ENCODE measurements around the gene MYL4.
"Not testable (repeated sequence)": the region's sequence is repeated elsewhere in the genome, so short reads cannot be mapped to it uniquely, and the experiment has no call there.

The MYL4 gene

DNA sequence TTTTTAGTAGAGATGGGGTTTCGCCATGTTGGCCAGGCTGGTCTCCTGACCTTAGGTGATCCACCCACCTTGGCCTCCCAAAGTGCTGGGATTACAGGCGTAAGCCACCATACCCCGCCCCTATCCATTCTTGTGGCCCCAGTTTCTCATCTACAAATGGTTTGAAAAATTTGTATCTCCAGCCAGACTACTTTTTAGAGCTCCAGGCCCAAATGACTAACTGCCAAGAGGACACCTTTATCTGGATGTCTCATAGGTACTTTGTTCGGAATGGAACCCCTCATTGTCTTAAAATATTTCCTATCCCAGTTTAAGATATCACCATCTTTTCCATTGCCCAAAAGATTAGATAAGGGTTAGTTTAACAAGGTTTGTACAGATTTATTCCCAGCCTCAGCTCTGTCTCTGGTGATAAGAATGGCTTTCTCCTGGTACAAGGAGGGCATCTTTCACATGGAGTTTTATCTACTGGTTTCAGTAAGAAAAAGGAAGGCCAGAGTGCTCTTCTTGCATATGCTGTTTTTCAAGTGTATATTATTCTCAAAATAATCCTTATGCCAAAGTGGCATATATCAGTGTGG lies 15.1 kb upstream of the MYL4 start:
- no peak for DNase-seq

DNA sequence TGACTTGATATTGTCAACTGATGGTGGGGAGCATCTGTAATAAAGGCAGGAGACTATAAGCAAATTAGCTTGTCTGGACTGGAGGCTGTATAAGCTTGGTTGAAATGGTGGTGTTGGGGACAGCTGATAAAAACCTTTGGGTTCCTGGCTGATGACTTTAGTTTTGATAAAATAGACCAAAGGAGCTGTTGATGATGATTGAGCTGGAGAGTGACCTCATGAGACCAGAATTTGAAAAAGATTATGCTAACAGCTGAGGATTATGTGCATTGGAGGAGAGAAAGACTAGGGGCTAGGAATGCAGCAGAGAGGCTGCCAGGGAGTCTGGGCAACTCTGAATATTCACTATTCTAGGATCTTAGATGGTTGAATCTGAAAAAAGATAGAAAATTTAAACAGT lies 11.3 kb upstream of the MYL4 start:
- no peak for DNase-seq

GRCh38 chr17:47199627-47200324 lies 9.4 kb upstream of the MYL4 start:
- DNase-seq = peak; percentile 62

DNA sequence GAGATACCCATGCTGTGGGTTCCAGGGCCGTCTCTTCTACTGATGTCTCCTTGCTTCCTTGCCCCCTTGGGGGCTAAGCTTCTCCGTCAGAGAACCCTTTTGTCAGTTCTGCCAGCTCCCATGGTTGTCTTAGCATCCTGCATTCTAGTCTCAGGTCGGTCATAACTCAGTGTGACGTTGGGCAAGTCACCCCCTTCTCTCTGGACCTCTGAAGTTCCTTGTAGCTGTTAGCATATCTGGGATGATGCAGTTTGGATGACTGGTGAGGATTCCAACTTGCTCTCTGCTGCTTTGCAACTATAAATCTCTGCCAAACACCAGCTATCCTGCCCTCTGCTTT lies 8.9 kb upstream of the MYL4 start:
- DNase-seq = no peak

DNA sequence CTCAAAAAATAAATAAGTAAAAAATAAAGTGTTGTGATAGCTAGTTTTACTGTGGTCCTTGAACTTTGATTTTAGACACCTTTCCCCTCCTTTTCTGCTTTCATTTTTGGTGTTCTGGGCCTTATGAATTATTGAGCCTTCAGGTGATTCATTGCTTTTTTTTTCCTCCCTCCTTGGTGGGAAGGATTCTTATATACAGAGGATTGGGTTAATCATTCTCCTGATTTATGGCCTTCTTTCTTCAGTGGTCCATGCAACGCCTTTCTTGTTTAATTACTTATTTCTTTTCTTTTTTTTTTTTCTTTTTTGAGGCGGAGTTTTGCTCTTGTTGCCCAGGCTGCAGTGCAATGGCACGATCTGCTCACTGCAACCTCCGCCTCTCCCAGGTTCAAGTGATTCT lies 8.0 kb upstream of the MYL4 start:
- DNase-seq = no peak

DNA sequence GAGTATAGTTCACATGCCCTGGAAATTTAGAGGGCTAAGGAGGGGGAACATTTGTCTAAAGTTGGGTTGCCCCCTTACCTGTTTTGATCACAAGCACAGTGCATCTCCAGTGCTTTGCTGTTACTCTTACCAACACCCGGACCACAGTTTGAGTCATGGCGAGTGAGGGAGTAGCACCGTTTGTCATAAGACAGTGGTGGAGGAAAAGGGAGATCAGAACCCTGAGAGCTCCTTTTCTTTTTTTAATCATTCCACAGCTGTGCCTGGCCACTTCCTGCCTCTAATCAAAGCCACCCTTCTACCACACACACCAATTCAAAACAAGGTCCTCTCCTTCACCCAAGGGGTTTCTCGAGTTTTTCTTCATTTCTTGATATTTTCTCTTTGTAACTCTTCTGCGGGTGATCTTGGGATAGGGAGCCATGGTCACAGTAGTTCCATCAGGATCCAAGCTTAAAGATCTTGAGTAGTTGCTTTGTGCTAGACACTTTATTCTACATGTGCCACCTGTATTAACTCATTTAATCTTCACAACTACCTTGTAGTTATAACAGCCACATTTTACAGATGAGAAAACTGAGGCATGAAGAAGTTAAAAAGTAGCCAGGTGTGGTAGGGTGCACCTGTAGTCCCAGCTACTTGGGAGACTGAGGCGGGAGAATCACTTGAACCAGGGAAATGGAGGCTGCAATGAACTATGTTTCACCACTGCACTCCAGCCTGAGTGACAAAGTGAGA lies 5.0 kb upstream of the MYL4 start:
- no peak for DNase-seq

DNA sequence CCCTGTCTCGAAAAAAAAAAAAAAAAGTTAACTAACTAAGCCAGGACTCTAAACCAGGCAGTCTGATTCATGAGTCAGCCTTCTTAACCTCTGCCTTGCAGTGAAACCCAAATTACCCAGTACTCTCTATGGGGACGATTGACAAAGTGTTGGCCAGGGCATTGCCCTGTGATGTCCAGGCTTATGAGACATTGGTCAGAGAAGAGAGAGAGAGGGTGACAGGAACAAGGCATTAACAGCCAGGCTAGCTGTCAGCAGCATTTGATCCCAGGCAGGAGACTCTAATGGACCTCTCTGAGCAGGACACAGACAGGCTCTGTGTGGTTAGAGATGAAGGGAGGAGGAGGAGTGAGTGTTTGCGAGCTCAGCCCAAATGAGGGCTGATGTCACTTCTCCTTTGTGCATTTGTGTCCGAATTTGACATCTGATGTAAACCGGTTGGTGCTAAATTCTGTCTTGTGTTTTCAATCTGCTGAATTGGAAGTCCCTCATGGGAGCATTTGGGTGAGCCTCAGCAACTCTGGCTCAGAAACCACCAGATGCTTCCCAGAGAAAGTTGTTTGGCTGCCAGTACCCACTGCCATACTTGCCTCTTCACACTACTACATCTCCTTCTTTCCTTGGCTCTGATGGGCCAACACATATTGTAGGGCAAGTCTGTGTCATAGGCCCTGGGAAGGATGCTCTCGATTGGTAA lies 4.3 kb upstream of the MYL4 start:
- no peak for DNase-seq

DNA sequence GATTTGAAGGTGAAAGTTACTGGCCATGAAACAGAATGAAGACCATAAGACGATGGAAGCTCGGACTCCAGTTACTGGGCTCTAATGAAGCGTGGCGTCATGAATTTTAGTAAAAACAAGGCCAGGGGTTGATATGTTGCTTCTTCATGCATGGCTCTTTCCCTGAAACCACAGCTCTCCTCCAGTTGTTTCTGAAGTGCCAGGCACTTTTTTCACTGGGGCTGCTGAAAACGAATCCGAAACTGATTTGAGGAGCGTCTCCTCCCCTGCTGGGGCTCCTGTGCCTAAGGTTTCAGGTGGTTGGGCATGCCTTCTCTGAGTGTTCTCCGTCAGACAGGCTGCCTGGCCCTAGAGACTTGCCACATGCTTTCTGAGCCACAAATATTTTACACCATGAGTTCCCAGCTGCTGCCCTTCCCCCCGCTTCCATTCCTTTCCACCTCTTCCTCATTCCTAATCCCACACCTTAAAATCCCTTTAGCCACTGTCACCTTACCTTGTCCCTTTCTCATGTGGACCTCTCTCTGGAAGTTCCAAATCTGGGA lies 3.7 kb upstream of the MYL4 start:
- no peak for DNase-seq

- DNase-seq = no peak
These were observed 1.7 kb upstream of the MYL4 start for GRCh38 chr17:47207143-47208067.

DNA sequence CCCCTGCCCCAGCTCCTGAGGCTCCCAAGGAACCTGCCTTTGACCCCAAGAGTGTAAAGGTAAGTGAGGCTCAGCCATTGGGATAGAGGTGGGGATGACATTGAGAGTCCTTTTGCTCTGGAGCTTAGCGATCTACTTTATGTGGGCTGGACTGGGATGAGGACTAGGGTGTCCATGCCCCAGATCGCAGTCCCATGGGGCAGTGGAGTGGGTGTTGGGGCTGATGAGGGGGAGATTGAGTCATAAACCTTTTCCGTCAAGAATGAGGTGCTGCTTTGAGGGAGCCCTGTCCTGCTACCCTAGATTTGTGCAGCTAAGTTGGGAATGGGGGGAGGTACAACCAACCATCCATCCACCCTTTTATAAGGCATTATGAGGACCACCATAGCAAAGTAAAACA lies 351 bp downstream of the MYL4 start:
- no peak for DNase-seq

DNA sequence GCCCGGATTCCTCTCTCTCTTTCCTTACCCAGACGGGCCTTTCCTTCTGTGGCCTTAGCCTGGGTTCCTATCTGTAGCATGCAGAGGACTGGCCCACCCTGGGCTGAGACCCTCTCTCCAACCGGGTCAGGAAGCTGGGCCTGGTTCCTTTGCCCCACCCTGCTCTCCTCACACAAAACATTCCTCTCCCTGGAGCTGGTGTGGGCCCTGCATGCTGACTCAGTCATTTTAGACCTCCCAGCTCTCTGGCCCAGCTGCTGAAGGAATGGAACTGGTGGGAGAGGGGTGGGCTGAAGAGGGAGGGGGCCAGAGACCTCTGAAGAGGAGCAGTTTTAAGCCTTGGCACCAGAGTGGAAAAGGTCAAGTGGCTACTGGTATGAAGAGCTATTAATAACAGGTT lies 957 bp downstream of the MYL4 start:
- DNase-seq = no peak

DNA sequence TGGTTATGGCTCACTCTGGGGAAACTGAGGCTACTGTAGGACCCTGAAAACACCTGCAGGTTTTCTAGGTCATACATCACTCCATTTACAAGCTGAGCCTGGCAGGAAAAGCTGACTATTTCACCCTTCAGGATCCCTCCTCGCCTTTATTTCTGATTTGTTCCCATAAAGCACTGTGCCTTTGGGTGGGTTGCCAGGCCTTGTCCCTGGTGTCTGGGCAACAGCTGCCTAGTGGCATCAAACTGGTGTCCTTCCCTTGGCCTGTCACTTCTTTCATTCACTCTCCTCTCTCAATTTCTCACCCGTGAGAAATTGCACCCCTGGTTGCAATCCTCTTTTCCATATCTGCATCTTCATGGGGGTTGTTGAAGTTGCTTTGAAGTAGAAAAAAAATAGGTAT lies 1.6 kb downstream of the MYL4 start:
- DNase-seq = no peak

- DNase-seq = no peak
These were observed 3.3 kb downstream of the MYL4 start for GRCh38 chr17:47212458-47212857.

DNA sequence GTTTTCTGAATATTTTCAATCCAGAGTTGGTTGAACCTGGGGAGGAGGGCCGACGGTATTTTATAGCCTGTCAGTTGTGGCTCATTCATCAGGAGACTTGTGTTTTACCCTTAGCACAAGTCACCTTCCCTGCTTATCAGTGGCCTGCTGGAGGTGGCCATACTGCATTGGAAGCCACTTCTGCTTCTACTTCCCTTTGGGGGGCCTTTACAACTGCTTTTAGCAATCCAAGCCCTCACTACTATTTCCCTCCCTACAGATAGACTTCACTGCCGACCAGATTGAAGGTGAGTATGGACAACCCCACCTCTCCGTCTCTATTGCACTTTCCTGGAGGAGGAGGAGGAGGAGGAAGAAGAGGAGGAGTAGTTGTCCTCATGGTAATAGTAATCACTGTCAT lies 4.4 kb downstream of the MYL4 start:
- DNase-seq = no peak

DNA sequence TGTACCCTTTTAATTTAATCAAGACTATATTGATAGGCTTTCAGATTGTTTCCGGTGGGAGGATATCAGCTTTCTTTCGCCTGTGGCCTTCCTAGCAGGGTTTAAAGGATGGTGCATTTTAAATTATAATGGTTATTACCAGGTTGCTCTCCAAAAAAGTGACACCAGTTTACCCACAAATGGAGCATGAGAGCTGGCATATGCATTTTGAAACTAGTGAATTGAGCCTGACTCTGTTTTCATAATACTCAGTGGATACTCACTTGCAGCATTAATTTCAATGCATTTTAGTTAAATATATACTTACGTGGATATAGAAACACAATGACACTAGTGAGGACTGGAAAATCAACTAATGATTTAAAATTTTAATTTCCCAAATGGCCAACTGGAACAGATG lies 5.8 kb downstream of the MYL4 start:
- no peak for DNase-seq

GRCh38 chr17:47216821-47217220 lies 7.7 kb downstream of the MYL4 start:
- DNase-seq = not testable (repeated sequence)

- DNase-seq = not testable (repeated sequence)
These were observed 8.1 kb downstream of the MYL4 start for GRCh38 chr17:47217279-47217678.

DNA sequence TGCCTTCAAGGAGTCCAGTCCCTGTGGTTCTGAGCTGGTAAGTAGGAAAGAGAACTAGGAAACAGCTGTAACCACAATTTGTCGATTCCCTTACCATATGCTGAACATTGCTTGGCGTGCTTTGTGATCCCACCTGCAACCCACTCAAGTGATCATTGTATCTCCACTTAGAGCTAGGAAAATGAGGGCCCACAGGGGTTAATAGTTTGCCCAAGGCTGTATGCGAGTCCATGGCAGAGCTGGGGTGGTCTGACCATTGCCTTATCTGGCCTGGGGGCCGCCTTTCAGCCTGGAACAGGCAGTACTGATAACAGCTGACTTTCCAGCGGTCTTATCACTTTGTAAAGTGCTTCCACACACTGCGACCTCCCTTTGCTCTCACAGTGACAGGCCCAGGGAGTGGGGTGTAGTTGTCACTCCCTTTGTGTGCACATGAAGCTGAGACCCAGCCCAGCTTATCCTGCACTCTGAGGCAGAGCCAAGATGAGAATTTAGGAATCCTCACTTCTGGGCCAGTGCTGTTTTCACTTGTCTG lies 9.8 kb downstream of the MYL4 start:
- DNase-seq = peak; percentile 34

DNA sequence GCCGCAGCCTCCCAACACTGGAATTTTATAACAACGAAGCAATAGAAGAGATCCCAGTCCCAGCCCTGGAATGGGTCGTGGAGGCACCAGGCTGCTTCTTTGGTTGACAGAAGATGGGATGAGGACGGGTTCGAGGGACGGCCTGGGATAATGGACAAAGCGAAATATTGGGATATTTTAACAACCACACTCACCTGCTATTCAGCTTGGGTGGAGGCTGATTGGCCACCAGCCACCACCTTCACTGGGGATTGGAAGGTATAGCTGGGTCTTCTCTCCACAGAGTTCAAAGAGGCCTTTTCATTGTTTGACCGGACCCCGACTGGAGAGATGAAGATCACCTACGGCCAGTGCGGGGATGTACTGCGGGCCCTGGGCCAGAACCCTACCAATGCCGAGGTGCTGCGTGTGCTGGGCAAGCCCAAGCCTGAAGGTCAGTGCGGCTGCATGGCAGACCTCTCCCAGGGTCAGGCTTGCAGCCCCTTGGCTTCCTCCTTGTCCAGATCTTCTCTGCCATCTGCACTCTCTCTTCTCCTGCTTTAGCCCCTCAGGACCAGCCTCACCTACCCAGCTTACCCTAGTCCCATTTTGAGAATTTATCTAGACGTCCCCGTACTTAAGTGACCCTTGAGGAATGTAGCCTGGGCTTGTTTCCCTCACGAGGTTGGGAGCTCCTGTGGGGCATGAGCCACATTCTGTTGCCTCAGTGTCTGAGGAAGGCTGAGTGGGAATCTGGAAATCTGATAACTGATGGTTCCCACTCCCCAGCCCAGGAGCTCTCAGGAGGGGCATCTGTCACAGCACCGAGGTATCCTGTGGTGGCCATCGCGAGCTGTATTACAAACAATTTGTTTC lies 10.7 kb downstream of the MYL4 start:
- DNase-seq = no peak

- peak; percentile 19 for DNase-seq
These were observed 11.4 kb downstream of the MYL4 start for GRCh38 chr17:47220531-47220999.

DNA sequence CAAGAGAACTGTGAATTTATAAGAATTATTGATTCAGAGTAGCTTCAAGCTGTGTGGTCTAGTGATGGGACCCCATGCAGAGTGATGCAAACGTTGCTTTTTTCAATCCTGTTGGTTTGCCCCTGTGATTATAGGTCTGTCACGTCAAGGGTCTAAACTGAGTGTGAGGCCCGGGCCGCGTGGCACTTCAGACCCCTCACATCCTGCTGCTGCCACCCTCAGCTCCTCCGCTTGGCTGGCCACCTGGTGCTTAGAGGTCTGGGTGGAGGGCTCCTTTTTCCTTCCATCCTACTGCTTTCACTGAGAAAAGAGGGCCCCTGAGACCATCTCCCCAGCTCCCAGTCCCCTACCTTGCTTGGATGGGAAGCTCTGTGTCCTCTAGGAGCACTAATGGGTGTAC lies 12.0 kb downstream of the MYL4 start:
- no peak for DNase-seq
